MM.1S (cell line): ENCODE data around the gene TOX2.

Source experiments
- CTCF ChIP-seq: fragments of 300-600 bp; sonication (generic); IDR thresholded peaks from 2 replicates; pipeline ENCODE4 v1.5.1; 2016; ENCODE audit warnings: antibody characterized with exemption, low read length, mixed read lengths
- EZH2phosphoT487 ChIP-seq: fragments of 300-600 bp; sonication (generic); IDR thresholded peaks from 2 replicates; pipeline ENCODE4 v1.6.1; 2018; ENCODE audit warnings: antibody characterized with exemption, low read length

- TF ChIP-seq CTCF (no peak), EZH2phosphoT487 (no peak)
These were observed 100.4 kb downstream of the TOX2 start for GRCh38 chr20:44014807-44015732.
